H9 (cell line): ENCODE results near the gene SCYGR4. TPM values are rescaled to one million over a fixed set of nuclear protein-coding genes. Genes with fewer than 3 reads are reported as not detected.

Experiments
- DNase-seq: peaks from one replicate; pipeline ENCODE4 v3.0.0-alpha.2; 2017
- H2AFZ ChIP-seq: one replicate; pipeline ENCODE4 v1.6.1; 2013; ENCODE audit warnings: mild to moderate bottlenecking, low read length, control low read depth, moderate library complexity
- H2AK5ac ChIP-seq: 2 replicates; pipeline ENCODE4 v1.6.1; 2013; ENCODE audit warnings: low read length, control low read depth, mixed read lengths; ENCODE audit not compliant: insufficient read length
- H2BK120ac ChIP-seq: one replicate; pipeline ENCODE4 v1.6.1; 2013; ENCODE audit warnings: low read depth, mild to moderate bottlenecking, low read length, control low read depth, inconsistent platforms; ENCODE audit not compliant: poor library complexity, severe bottlenecking
- H2BK12ac ChIP-seq: 2 replicates; pipeline ENCODE4 v1.6.1; 2013; ENCODE audit warnings: low read length, control low read depth, mixed read lengths, low read depth; ENCODE audit not compliant: insufficient read length
- H2BK15ac ChIP-seq: 2 replicates; pipeline ENCODE4 v1.6.1; 2013; ENCODE audit warnings: low read depth, low read length, control low read depth
- H2BK20ac ChIP-seq: one replicate; pipeline ENCODE4 v1.6.1; 2013; ENCODE audit warnings: low read depth, mild to moderate bottlenecking, low read length, control low read depth, inconsistent platforms; ENCODE audit not compliant: poor library complexity, severe bottlenecking
- H2BK5ac ChIP-seq: 2 replicates; pipeline ENCODE4 v1.6.1; 2013; ENCODE audit warnings: low read length, control low read depth, mixed read lengths; ENCODE audit not compliant: insufficient read length
- H3K14ac ChIP-seq: 2 replicates; pipeline ENCODE4 v1.6.1; 2013; ENCODE audit warnings: low read length, control low read depth; ENCODE audit not compliant: insufficient read depth
- H3K18ac ChIP-seq: 2 replicates; pipeline ENCODE4 v1.6.1; 2013; ENCODE audit warnings: low read depth, mild to moderate bottlenecking, mixed read lengths, low read length, control low read depth; ENCODE audit not compliant: insufficient read length
- H3K23ac ChIP-seq: 2 replicates; pipeline ENCODE4 v1.6.1; 2013; ENCODE audit warnings: low read length, control low read depth, mixed read lengths, low read depth; ENCODE audit not compliant: insufficient read length
- H3K23me2 ChIP-seq: 2 replicates; pipeline ENCODE4 v1.6.1; 2013; ENCODE audit warnings: low read depth, mild to moderate bottlenecking, mixed read lengths, low read length, control low read depth; ENCODE audit not compliant: insufficient read length, poor library complexity, severe bottlenecking
- H3K27ac ChIP-seq: 2 replicates; pipeline ENCODE4 v1.5.1; 2013; ENCODE audit warnings: low read length, control low read depth, mixed read lengths, low read depth; ENCODE audit not compliant: insufficient read length
- H3K27me3 ChIP-seq: 2 replicates; pipeline ENCODE4 v1.6.1; 2013; ENCODE audit warnings: low read length, control low read depth, inconsistent platforms; ENCODE audit not compliant: insufficient read depth
- H3K4ac ChIP-seq: 2 replicates; pipeline ENCODE4 v1.6.1; 2013; ENCODE audit warnings: low read depth, mild to moderate bottlenecking, control low read depth, inconsistent platforms, low read length, moderate library complexity
- H3K4me1 ChIP-seq: 2 replicates; pipeline ENCODE4 v1.6.1; 2013; ENCODE audit warnings: low read length, control low read depth, inconsistent platforms; ENCODE audit not compliant: insufficient read depth
- H3K4me2 ChIP-seq: 2 replicates; pipeline ENCODE4 v1.6.1; 2013; ENCODE audit warnings: low read length, control low read depth, mixed read lengths; ENCODE audit not compliant: insufficient read length, insufficient read depth
- H3K56ac ChIP-seq: 2 replicates; pipeline ENCODE4 v1.6.1; 2013; ENCODE audit warnings: low read depth, mild to moderate bottlenecking, mixed read lengths, low read length, control low read depth; ENCODE audit not compliant: insufficient read length
- H3K79me1 ChIP-seq: 2 replicates; pipeline ENCODE4 v1.6.1; 2013; ENCODE audit warnings: low read depth, mild to moderate bottlenecking, moderate library complexity, low read length, control low read depth, inconsistent platforms; ENCODE audit not compliant: insufficient read depth, poor library complexity, severe bottlenecking
- H3K79me2 ChIP-seq: 2 replicates; pipeline ENCODE4 v1.6.1; 2013; ENCODE audit warnings: low read length, control low read depth, inconsistent platforms; ENCODE audit not compliant: insufficient read depth
- H3K9ac ChIP-seq: 2 replicates; pipeline ENCODE4 v1.6.1; 2013; ENCODE audit warnings: low read length, control low read depth, mixed read lengths; ENCODE audit not compliant: insufficient read length; ENCODE audit errors: extremely low read depth
- H3K9me3 ChIP-seq: one replicate; pipeline ENCODE4 v1.6.1; 2013; ENCODE audit warnings: low read depth, low read length, inconsistent platforms; ENCODE audit not compliant: control insufficient read depth
- H3T11ph ChIP-seq: one replicate; pipeline ENCODE4 v1.6.1; 2013; ENCODE audit warnings: mild to moderate bottlenecking, low read length, control low read depth, inconsistent platforms
- H4K20me1 ChIP-seq: one replicate; pipeline ENCODE4 v1.6.1; 2013; ENCODE audit not compliant: control insufficient read depth, insufficient read length, insufficient read depth
- H4K5ac ChIP-seq: 2 replicates; pipeline ENCODE4 v1.6.1; 2013; ENCODE audit warnings: low read depth, mild to moderate bottlenecking, mixed read lengths, low read length, control low read depth; ENCODE audit not compliant: insufficient read length
- H4K8ac ChIP-seq: replicated peaks from 2 replicates; pipeline ENCODE4 v1.6.1; 2013; ENCODE audit warnings: low read length, control low read depth, mixed read lengths, low read depth; ENCODE audit not compliant: insufficient read length
- H4K91ac ChIP-seq: 2 replicates; pipeline ENCODE4 v1.6.1; 2013; ENCODE audit warnings: low read depth, mild to moderate bottlenecking, moderate library complexity, mixed read lengths, low read length, control low read depth; ENCODE audit not compliant: insufficient read length
- H3K27ac Mint-ChIP-seq, 3 experiments: 2 replicates in 2 of 3; 3 replicates in 1 of 3; pipeline ENCODE4 v1.8.0; 2020 to 2021; ENCODE audit warnings: mixed read lengths in 3 of 3, mild to moderate bottlenecking in 1 of 3, moderate library complexity in 1 of 3
- H3K27me3 Mint-ChIP-seq: 2 replicates; pipeline ENCODE4 v1.8.0; 2021; ENCODE audit warnings: low read depth, mild to moderate bottlenecking, moderate library complexity, mixed read lengths
- H3K36me3 Mint-ChIP-seq, 3 experiments: 2 replicates in 2 of 3; 3 replicates in 1 of 3; pipeline ENCODE4 v1.8.0; 2020 to 2021; ENCODE audit warnings: low read depth in 3 of 3, mixed read lengths in 3 of 3; ENCODE audit not compliant: insufficient read depth in 1 of 3
- H3K4me1 Mint-ChIP-seq, 2 experiments: 2 replicates each; pipeline ENCODE4 v1.8.0; 2020; ENCODE audit warnings: mixed read lengths in 2 of 2
- H3K4me3 Mint-ChIP-seq, 2 experiments: 2 replicates in 1 of 2; 3 replicates in 1 of 2; pipeline ENCODE4 v1.8.0; 2020 to 2021; ENCODE audit warnings: mild to moderate bottlenecking in 2 of 2, mixed read lengths in 2 of 2, moderate library complexity in 1 of 2
- H3K9me3 Mint-ChIP-seq, 2 experiments: 2 replicates in 1 of 2; 3 replicates in 1 of 2; pipeline ENCODE4 v1.8.0; 2020; ENCODE audit warnings: mild to moderate bottlenecking in 2 of 2, mixed read lengths in 2 of 2, moderate library complexity in 1 of 2
- WGBS: extraction: QIAGEN DNeasy Blood & Tissue Kit; methylation state at CpG from one replicate; pipeline ENCODE4 v1.1.7; 2013; ENCODE audit warnings: missing lambda C conversion rate, low lambda C conversion rate, mixed read lengths; ENCODE audit not compliant: insufficient read length; ENCODE audit errors: extremely low coverage; 5-methylcytosine and 5-hydroxymethylcytosine counted together
- total RNA-seq: library from RNA; stranded (reverse); gene quantifications from 2 replicates; pipeline ENCODE4 v1.2.1, GENCODE V29; 2021
- TF ChIP-seq, protein P1 (sequence below): fragments of 200-600 bp; sonication (generic); conservative IDR thresholded peaks from 3 replicates; pipeline ENCODE4 v1.8.0; 2021; ENCODE audit warnings: antibody characterized with exemption, mild to moderate bottlenecking

The SCYGR4 gene
- total RNA-seq, 1 experiment from 2014 or later = not detected

DNA sequence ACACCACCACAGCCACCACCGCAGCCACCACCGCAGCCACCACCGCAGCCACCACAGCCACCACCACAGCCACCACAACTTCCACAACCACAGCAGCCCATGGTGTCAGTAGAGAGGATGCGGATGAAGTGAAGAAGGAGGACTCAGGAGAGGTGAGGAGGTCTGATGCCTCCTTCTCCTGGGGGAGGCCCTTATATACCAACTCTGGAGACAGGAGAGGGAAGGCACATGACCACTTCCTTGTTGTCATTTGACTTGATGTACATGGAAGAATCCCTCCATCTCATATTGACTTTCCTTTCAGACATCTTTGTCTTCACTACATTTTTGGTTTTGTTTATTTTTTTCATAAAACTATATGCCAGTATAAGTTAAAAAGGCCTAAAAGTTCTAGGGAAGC, 2.6 kb upstream of the SCYGR4 start, which contains the start of gene SCYGR3:
SCYGR3 (minus strand) TSS at position 101 of the 400 bp plus-strand sequence; CDS start at position 101, 0 bp downstream.
- peaks cover 8% of the 10 kb centered on the region for H3K27me3 Mint-ChIP-seq
- H3K9me3 ChIP-seq = no peaks in the 10 kb centered on the region
- H4K20me1 ChIP-seq = no peaks in the 10 kb centered on the region
- WGBS = no CpG with 5 or more reads among the region's 4 CpGs
- H3T11ph ChIP-seq = no peak within 1 kb of the TSS
- no peaks in the 10 kb centered on the region for H3K23me2 ChIP-seq
- H3K36me3 Mint-ChIP-seq = no peaks in the 10 kb centered on the region
- H3K27me3 ChIP-seq = no peaks in the 10 kb centered on the region; the same call in 1 of the 2 replicates
- no peak within 1 kb of the TSS for H2BK120ac ChIP-seq
- H2BK5ac ChIP-seq = no peak within 1 kb of the TSS
- H3K9me3 Mint-ChIP-seq = no peaks in the 10 kb centered on the region; a peak in 1 of 5 replicates
- no peak within 1 kb of the TSS for H3K18ac ChIP-seq
- TF ChIP-seq, protein P1, sequence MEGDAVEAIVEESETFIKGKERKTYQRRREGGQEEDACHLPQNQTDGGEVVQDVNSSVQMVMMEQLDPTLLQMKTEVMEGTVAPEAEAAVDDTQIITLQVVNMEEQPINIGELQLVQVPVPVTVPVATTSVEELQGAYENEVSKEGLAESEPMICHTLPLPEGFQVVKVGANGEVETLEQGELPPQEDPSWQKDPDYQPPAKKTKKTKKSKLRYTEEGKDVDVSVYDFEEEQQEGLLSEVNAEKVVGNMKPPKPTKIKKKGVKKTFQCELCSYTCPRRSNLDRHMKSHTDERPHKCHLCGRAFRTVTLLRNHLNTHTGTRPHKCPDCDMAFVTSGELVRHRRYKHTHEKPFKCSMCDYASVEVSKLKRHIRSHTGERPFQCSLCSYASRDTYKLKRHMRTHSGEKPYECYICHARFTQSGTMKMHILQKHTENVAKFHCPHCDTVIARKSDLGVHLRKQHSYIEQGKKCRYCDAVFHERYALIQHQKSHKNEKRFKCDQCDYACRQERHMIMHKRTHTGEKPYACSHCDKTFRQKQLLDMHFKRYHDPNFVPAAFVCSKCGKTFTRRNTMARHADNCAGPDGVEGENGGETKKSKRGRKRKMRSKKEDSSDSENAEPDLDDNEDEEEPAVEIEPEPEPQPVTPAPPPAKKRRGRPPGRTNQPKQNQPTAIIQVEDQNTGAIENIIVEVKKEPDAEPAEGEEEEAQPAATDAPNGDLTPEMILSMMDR = no peak
- H2BK20ac ChIP-seq = no peak within 1 kb of the TSS
- H3K4me1 ChIP-seq = 0 out of 2 replicates have a peak, but pooled peaks cover 5% of the 10 kb centered on the region
- no peaks in the 10 kb centered on the region for H3K79me2 ChIP-seq
- peaks cover 17 to 18% of the 10 kb centered on the region in 2 experiments for H3K4me1 Mint-ChIP-seq
- H2AFZ ChIP-seq = no peak within 1 kb of the TSS
- H3K4me3 Mint-ChIP-seq = no peak within 1 kb of the TSS
- no peak within 1 kb of the TSS for H2BK12ac ChIP-seq
- no peak within 1 kb of the TSS for H2BK15ac ChIP-seq
- H3K4me2 ChIP-seq = no peak within 1 kb of the TSS
- H3K9ac ChIP-seq = no peak within 1 kb of the TSS
- no peak within 1 kb of the TSS for H4K8ac ChIP-seq
- H3K4ac ChIP-seq = no peak within 1 kb of the TSS
- no peak within 1 kb of the TSS for H3K23ac ChIP-seq
- H4K5ac ChIP-seq = no peak within 1 kb of the TSS
- H3K27ac Mint-ChIP-seq = no peak within 1 kb of the TSS
- no peak within 1 kb of the TSS for H2AK5ac ChIP-seq
- DNase-seq = no peak
- no peak within 1 kb of the TSS for H4K91ac ChIP-seq
- H3K56ac ChIP-seq = no peak within 1 kb of the TSS
- H3K27ac ChIP-seq = no peak within 1 kb of the TSS
- H3K79me1 ChIP-seq = no peaks in the 10 kb centered on the region
- no peak within 1 kb of the TSS; the same call in 1 of the 2 replicates for H3K14ac ChIP-seq
